Measurements from ENCODE around the gene CFAP74. TPM values are rescaled to one million over a fixed set of nuclear protein-coding genes. Genes with fewer than 3 reads are reported as not detected.

Gene CFAP74
- total and polyA plus RNA-seq, 9 of the 15 experiments (the other 6 are each of a cell fraction or from before 2014, with no cell fraction given), result 0.03 to 0.15 (median 0.05) TPM; not detected in 6

DNA sequence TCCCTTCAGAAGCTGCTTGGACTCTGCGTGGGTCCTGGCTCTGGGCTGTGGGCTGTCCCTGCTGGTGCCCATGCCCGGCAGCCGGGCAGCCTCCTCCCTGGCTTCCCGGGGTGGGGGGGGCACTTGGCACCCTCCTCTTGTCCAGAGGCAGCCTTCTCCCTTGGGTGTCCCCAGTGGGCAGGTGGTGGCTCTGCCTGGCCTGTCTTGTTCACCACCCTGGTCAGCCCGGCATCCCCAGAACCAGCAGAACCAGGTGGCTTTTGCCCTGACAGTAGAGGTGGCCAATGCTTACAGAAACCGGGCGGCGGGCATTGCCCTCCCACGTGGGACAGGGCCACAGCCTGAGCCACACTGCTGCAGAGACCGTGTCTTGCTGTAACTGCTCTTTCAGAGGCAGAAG lies 38.0 kb downstream of the CFAP74 start:
- H3K9me1 ChIP-seq (ENCODE audit: control insufficient read depth, insufficient read depth, low read length), result no peaks in the 10 kb centered on the region
- TF ChIP-seq SRSF1 (IDR thresholded peaks at IDR 0.05; ENCODE audit: low read depth, low read length) (no peak), TOE1 (IDR thresholded peaks at IDR 0.05; ENCODE audit: borderline replicate concordance) (no peak), TOE1 (CRISPR knock-in tag; IDR thresholded peaks at IDR 0.05; ENCODE audit: borderline replicate concordance, low read depth) (no peak), NCOA1 (IDR thresholded peaks at IDR 0.05; ENCODE audit: low read depth) (no peak), SNIP1 (IDR thresholded peaks at IDR 0.05; ENCODE audit: low read depth) (no peak), ZFP36 (IDR thresholded peaks at IDR 0.05; ENCODE audit: low read depth, low read length, partially characterized antibody) (no peak), ZNF830 (CRISPR knock-in tag; IDR thresholded peaks at IDR 0.05) (no peak)
- TF ChIP-seq, protein P1, sequence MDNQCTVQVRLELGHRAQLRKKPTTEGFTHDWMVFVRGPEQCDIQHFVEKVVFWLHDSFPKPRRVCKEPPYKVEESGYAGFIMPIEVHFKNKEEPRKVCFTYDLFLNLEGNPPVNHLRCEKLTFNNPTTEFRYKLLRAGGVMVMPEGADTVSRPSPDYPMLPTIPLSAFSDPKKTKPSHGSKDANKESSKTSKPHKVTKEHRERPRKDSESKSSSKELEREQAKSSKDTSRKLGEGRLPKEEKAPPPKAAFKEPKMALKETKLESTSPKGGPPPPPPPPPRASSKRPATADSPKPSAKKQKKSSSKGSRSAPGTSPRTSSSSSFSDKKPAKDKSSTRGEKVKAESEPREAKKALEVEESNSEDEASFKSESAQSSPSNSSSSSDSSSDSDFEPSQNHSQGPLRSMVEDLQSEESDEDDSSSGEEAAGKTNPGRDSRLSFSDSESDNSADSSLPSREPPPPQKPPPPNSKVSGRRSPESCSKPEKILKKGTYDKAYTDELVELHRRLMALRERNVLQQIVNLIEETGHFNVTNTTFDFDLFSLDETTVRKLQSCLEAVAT (IDR thresholded peaks at IDR 0.05), result no peak

More for the DNA sequence above, 38.0 kb downstream of the CFAP74 start:
- WGBS (ENCODE audit: insufficient coverage, low coverage, missing lambda C conversion rate), result 3% methylated on average over 10 of the region's 10 CpGs
- no peak overlapping the region for H3K4me2 ChIP-seq (ENCODE audit: insufficient read depth, low read length)
- in situ Hi-C loops (cut with MboI), result no loop called here
- no peak overlapping the region for H2AFZ ChIP-seq (ENCODE audit: low read depth, low read length)
- no peaks in the 10 kb centered on the region for H3K79me2 ChIP-seq (ENCODE audit: control insufficient read depth, insufficient read depth, low read length)
- H4K20me1 ChIP-seq (replicated peaks; ENCODE audit: control insufficient read depth, insufficient read depth, low read length), result peaks cover 8% of the 10 kb centered on the region
- intact Hi-C loops (cut with micrococcal nuclease), result no loop called here
- no peak overlapping the region for H3K4me3 ChIP-seq
- ATAC-seq (no peak), FAIRE-seq (no peak), DNase-seq (ENCODE audit: extremely low read depth in 1 of 4, low spot score in 3 of 4) (no peak)
- H3K27me3 ChIP-seq (ENCODE audit: control insufficient read depth in 2 of 2, insufficient read depth in 2 of 2, low read length in 2 of 2), result peaks cover 47 to 74% of the 10 kb centered on the region in 2 experiments
- peaks cover 0 to 27% of the 10 kb centered on the region in 2 experiments; a peak in 3 of 5 replicates for H3K4me1 ChIP-seq (replicated peaks in 1 of 2; ENCODE audit: control insufficient read depth in 2 of 2, insufficient read depth in 2 of 2, low read length in 2 of 2)
- H3K9ac ChIP-seq (ENCODE audit: insufficient read depth in 1 of 2, low read depth in 2 of 2, low read length in 2 of 2), result no peak overlapping the region
- no peaks in the 10 kb centered on the region for H3K36me3 ChIP-seq (ENCODE audit: control insufficient read depth, insufficient read depth, low read length)
- no peak overlapping the region for H3K27ac ChIP-seq (ENCODE audit: extremely low read depth, low read depth, low read length)
- ChIA-PET CTCF (ENCODE audit: low intra/inter-chr PET ratio) (no interaction called here), POLR2A (interaction anchor here (0.9 to 1.4 kb wide), 2 partner anchors 36 to 125 kb away, joined by 3 read pairs; no protein-coding TSS in a partner anchor)
- no peaks in the 10 kb centered on the region for H3K9me3 ChIP-seq (replicated peaks; ENCODE audit: control insufficient read depth, insufficient read depth, low read depth, low read length)
- BruUV-seq (replicated peaks), result no TSS peak
